GM12878 (cell line): ENCODE results near the gene BTBD9.

Experiments used
- BHLHE40 ChIP-seq, 2 experiments: fragments of 450-650 bp in 1 of 2; IDR thresholded peaks; 2 replicates each; pipeline ENCODE4 v1.6.1; 2011 to 2017; ENCODE audit warnings: low read depth in 2 of 2, borderline replicate concordance in 1 of 2, improper control_type of control experiment in 1 of 2, low read length in 1 of 2, mild to moderate bottlenecking in 1 of 2
- CHD2 ChIP-seq: IDR thresholded peaks from 2 replicates; pipeline ENCODE4 v1.6.1; 2011; ENCODE audit warnings: low read depth, low read length, improper control_type of control experiment, borderline replicate concordance
- ESRRA ChIP-seq: IDR thresholded peaks from 2 replicates; pipeline ENCODE4 v1.6.1; 2012; ENCODE audit warnings: mild to moderate bottlenecking, low read length, improper control_type of control experiment
- HDGF ChIP-seq: fragments of 450-650 bp; IDR thresholded peaks from 2 replicates; pipeline ENCODE4 v1.6.1; 2016; ENCODE audit warnings: antibody characterized with exemption
- MXI1 ChIP-seq: fragments of 150-350 bp; IDR thresholded peaks from 2 replicates; pipeline ENCODE4 v1.6.1; 2011; ENCODE audit warnings: low read depth, mild to moderate bottlenecking, inconsistent platforms, low read length, improper control_type of control experiment
- NFYB ChIP-seq: IDR thresholded peaks from 2 replicates; pipeline ENCODE4 v1.6.1; 2011; ENCODE audit warnings: low read depth, mild to moderate bottlenecking, low read length, improper control_type of control experiment, moderate library complexity; ENCODE audit not compliant: insufficient read depth
- POLR2A ChIP-seq: IDR thresholded peaks from 2 replicates; pipeline ENCODE4 v1.6.1; 2011; ENCODE audit warnings: low read depth, mild to moderate bottlenecking, low read length

GRCh38 chr6:38610050-38610625 is 29.6 kb downstream of the BTBD9 start:
- TF ChIP-seq ESRRA = no peak
- TF ChIP-seq MXI1 = no peak
- no peak for TF ChIP-seq NFYB
- no peak for TF ChIP-seq CHD2
- no peak for TF ChIP-seq HDGF
- TF ChIP-seq POLR2A = no peak
- TF ChIP-seq BHLHE40 (IDR thresholded peaks at IDR 0.05; ENCODE audit: borderline replicate concordance in 1 of 2, low read depth in 2 of 2, low read length in 1 of 2) = no peak
